Measurements from ENCODE around the gene ZNF280D.

DNA sequence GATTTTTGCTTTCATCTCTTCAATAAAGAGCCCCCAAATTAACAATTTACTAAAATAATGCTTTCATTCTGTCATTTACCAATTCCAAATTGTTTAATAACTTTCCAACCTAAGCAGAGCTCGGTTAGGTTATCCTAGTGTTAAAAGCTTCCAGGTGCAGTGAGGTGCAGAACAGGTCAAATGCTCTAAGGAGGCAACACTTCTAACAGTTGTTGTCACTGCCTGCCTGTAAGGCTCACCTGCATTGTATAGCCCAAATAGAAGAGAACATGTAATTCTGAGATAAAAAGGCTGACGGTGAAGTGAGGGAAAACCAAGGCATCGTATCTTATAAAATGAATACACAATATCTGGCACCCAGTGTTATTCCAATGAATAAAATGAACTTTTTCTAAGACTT is 9.1 kb downstream of the ZNF280D start:
- TF ChIP-seq POLR2A (IDR thresholded peaks at IDR 0.05; ENCODE audit: low read depth, low read length) (no peak), POLR2AphosphoS5 (IDR thresholded peaks at IDR 0.05; ENCODE audit: low read depth, low read length) (no peak)

All from GM12892 (cell line).